HEK293 (cell line): ENCODE data around the gene IL23A.

Experiments used
- GLI4 ChIP-seq: fragments of 450-650 bp; formaldehyde crosslinking; IDR thresholded peaks from 2 replicates; pipeline ENCODE4 v1.5.1; 2016; ENCODE audit warnings: missing biosample characterization, missing genetic modification characterization
- HOXC10 ChIP-seq: sonication (generic); formaldehyde crosslinking; IDR thresholded peaks from 2 replicates; pipeline ENCODE4 v1.8.1; 2023; ENCODE audit warnings: mild to moderate bottlenecking, missing genetic modification reagents
- KLF9 ChIP-seq: fragments of 450-650 bp; formaldehyde crosslinking; IDR thresholded peaks from 2 replicates; pipeline ENCODE4 v1.5.1; 2016; ENCODE audit warnings: missing biosample characterization, missing genetic modification characterization, low read depth
- OSR2 ChIP-seq: fragments of 450-650 bp; formaldehyde crosslinking; IDR thresholded peaks from 2 replicates; pipeline ENCODE4 v1.5.1; 2016; ENCODE audit warnings: missing biosample characterization, missing genetic modification characterization
- ZBTB17 ChIP-seq: fragments of 450-650 bp; formaldehyde crosslinking; IDR thresholded peaks from 2 replicates; pipeline ENCODE4 v1.5.1; 2016; ENCODE audit warnings: missing biosample characterization, missing genetic modification characterization
- ZNF10 ChIP-seq: fragments of 450-650 bp; formaldehyde crosslinking; IDR thresholded peaks from 2 replicates; pipeline ENCODE4 v1.5.1; 2017; ENCODE audit warnings: missing biosample characterization, missing genetic modification characterization
- ZNF112 ChIP-seq: fragments of 450-650 bp; formaldehyde crosslinking; IDR thresholded peaks from 2 replicates; pipeline ENCODE4 v1.5.0; 2017; ENCODE audit warnings: missing biosample characterization, missing genetic modification characterization
- ZNF146 ChIP-seq: fragments of 450-650 bp; formaldehyde crosslinking; IDR thresholded peaks from 2 replicates; pipeline ENCODE4 v1.5.1; 2016; ENCODE audit warnings: missing biosample characterization, missing genetic modification characterization
- ZNF157 ChIP-seq: fragments of 450-650 bp; formaldehyde crosslinking; IDR thresholded peaks from 2 replicates; pipeline ENCODE4 v1.5.1; 2016; ENCODE audit warnings: missing biosample characterization, missing genetic modification characterization
- ZNF174 ChIP-seq: fragments of 450-650 bp; formaldehyde crosslinking; IDR thresholded peaks from 2 replicates; pipeline ENCODE4 v1.5.0; 2017; ENCODE audit warnings: missing biosample characterization, mild to moderate bottlenecking, missing genetic modification characterization
- ZNF19 ChIP-seq: fragments of 450-650 bp; formaldehyde crosslinking; IDR thresholded peaks from 2 replicates; pipeline ENCODE4; 2016; ENCODE audit warnings: missing biosample characterization, missing genetic modification characterization, low read depth
- ZNF223 ChIP-seq: fragments of 450-650 bp; formaldehyde crosslinking; IDR thresholded peaks from 2 replicates; pipeline ENCODE4 v1.5.1; 2016; ENCODE audit warnings: missing biosample characterization, missing genetic modification characterization
- ZNF335 ChIP-seq: fragments of 450-650 bp; formaldehyde crosslinking; conservative IDR thresholded peaks from 2 replicates; pipeline ENCODE4 v1.5.1; 2016; ENCODE audit warnings: missing biosample characterization, missing genetic modification characterization
- ZNF350 ChIP-seq: fragments of 450-650 bp; formaldehyde crosslinking; IDR thresholded peaks from 2 replicates; pipeline ENCODE4 v1.5.0; 2017; ENCODE audit warnings: missing biosample characterization, mild to moderate bottlenecking, missing genetic modification characterization
- ZNF391 ChIP-seq: fragments of 450-650 bp; formaldehyde crosslinking; IDR thresholded peaks from 2 replicates; pipeline ENCODE4 v1.5.1; 2016; ENCODE audit warnings: low read depth, missing biosample characterization, missing genetic modification characterization, borderline replicate concordance
- ZNF501 ChIP-seq: fragments of 450-650 bp; formaldehyde crosslinking; IDR thresholded peaks from 2 replicates; pipeline ENCODE4 v1.5.1; 2016; ENCODE audit warnings: missing biosample characterization, missing genetic modification characterization
- ZNF548 ChIP-seq: fragments of 450-650 bp; formaldehyde crosslinking; IDR thresholded peaks from 2 replicates; pipeline ENCODE4 v1.5.1; 2016; ENCODE audit warnings: missing biosample characterization, missing genetic modification characterization
- ZNF549 ChIP-seq: fragments of 450-650 bp; IDR thresholded peaks from 2 replicates; pipeline ENCODE4 v1.5.1; 2018; ENCODE audit warnings: missing biosample characterization, missing genetic modification characterization, mild to moderate bottlenecking, inconsistent platforms, moderate library complexity
- ZNF555 ChIP-seq: fragments of 450-650 bp; formaldehyde crosslinking; conservative IDR thresholded peaks from 2 replicates; pipeline ENCODE4 v1.5.1; 2017; ENCODE audit warnings: missing biosample characterization, mild to moderate bottlenecking, missing genetic modification characterization, inconsistent platforms
- ZNF585B ChIP-seq: fragments of 450-650 bp; formaldehyde crosslinking; IDR thresholded peaks from 2 replicates; pipeline ENCODE4 v1.5.1; 2016; ENCODE audit warnings: missing biosample characterization, missing genetic modification characterization
- ZNF776 ChIP-seq: fragments of 450-650 bp; formaldehyde crosslinking; IDR thresholded peaks from 2 replicates; pipeline ENCODE4 v1.5.0; 2017; ENCODE audit warnings: missing biosample characterization, missing genetic modification characterization, borderline replicate concordance
- ZSCAN30 ChIP-seq: fragments of 450-650 bp; IDR thresholded peaks from 2 replicates; pipeline ENCODE4 v1.5.1; 2018; ENCODE audit warnings: missing biosample characterization, mild to moderate bottlenecking, missing genetic modification characterization, moderate library complexity
- TF ChIP-seq, protein P1 (sequence below): fragments of 450-650 bp; formaldehyde crosslinking; IDR thresholded peaks from 2 replicates; pipeline ENCODE4 v1.5.1; 2016; ENCODE audit warnings: missing biosample characterization, missing genetic modification characterization, borderline replicate concordance
- TF ChIP-seq, protein P2 (sequence below): fragments of 450-650 bp; formaldehyde crosslinking; IDR thresholded peaks from 2 replicates; pipeline ENCODE4 v1.5.1; 2016; ENCODE audit warnings: missing biosample characterization, missing genetic modification characterization
- TF ChIP-seq, protein P3 (sequence below): fragments of 450-650 bp; formaldehyde crosslinking; IDR thresholded peaks from 2 replicates; pipeline ENCODE4 v1.5.1; 2016; ENCODE audit warnings: missing biosample characterization, missing genetic modification characterization
- TF ChIP-seq, protein P4 (sequence below): fragments of 450-650 bp; formaldehyde crosslinking; conservative IDR thresholded peaks from 2 replicates; pipeline ENCODE4 v1.5.1; 2016; ENCODE audit warnings: low read depth, missing biosample characterization, missing genetic modification characterization

IL23A gene

DNA sequence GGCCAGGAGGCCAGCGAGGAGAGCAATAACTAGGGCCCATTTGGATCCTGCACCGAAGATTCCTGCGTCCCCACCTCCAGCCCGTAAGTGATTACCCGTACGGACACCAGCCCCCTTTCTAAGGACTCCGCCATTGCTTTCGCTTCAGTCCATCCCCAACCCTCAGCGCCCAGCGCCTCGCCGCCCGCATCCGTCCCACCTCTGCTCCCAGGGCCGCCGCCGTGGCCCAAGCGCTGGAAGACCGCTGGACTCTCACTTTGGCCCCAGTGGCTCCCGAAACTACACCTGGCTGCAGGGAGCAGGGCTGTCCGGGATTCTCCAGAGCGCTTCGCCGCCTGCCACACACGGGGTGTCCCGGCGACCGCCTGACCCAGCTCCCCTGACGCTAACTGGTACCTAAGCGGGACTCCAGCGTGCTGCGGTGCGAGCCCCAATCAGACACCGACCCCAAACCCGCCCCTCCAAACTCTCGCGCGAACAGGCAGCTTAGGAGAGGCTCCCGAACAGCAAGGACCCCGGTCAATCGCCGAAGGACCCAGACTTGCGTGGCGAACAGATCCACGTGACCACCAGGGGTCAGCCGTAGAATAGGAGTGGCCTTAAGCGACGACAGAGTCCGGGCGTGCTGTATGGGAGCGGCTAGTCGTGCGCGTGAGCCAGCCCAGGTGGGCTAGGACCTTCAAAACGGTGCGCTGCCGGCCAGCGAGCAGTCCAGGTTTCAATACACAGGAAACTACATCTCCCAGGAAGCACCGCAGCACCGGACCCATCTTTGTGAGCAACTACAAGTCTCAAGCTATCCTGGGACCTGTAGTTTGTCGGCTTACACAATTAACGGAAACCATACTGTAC, 22.8 kb upstream of the IL23A start, which contains the start of gene CNPY2 (continued):
- TF ChIP-seq ZNF350 (tag by site-specific recombination) (no peak), ZNF10 (tag by site-specific recombination) (no peak), ZNF174 (tag by site-specific recombination) (no peak), ZNF548 (no peak), ZNF19 (tag by site-specific recombination) (no peak), ZBTB17 (tag by site-specific recombination) (peak; percentile 98), OSR2 (tag by site-specific recombination) (no peak; the same call in 1 of the 2 replicates), ZNF391 (tag by site-specific recombination) (0 out of 2 replicates have a peak, but pooled peaks have one; percentile 12), ZNF112 (tag by site-specific recombination) (no peak), ZNF223 (tag by site-specific recombination) (no peak), ZNF501 (tag by site-specific recombination) (peak; percentile 84; the same call in 1 of the 2 replicates), ZNF157 (tag by site-specific recombination) (no peak), ZNF335 (tag by site-specific recombination) (peak; percentile 99), ZNF555 (tag by site-specific recombination) (no peak), ZNF585B (tag by site-specific recombination) (no peak), ZNF146 (tag by site-specific recombination) (0 out of 2 replicates have a peak, but pooled peaks have one; percentile 19), ZNF776 (no peak), HOXC10 (no peak), KLF9 (tag by site-specific recombination) (0 out of 2 replicates have a peak, but pooled peaks have one; percentile 41), GLI4 (tag by site-specific recombination) (peak; percentile 52), ZNF549 (no peak), ZSCAN30 (tag by site-specific recombination) (peak; percentile 40)
- TF ChIP-seq, protein P1, sequence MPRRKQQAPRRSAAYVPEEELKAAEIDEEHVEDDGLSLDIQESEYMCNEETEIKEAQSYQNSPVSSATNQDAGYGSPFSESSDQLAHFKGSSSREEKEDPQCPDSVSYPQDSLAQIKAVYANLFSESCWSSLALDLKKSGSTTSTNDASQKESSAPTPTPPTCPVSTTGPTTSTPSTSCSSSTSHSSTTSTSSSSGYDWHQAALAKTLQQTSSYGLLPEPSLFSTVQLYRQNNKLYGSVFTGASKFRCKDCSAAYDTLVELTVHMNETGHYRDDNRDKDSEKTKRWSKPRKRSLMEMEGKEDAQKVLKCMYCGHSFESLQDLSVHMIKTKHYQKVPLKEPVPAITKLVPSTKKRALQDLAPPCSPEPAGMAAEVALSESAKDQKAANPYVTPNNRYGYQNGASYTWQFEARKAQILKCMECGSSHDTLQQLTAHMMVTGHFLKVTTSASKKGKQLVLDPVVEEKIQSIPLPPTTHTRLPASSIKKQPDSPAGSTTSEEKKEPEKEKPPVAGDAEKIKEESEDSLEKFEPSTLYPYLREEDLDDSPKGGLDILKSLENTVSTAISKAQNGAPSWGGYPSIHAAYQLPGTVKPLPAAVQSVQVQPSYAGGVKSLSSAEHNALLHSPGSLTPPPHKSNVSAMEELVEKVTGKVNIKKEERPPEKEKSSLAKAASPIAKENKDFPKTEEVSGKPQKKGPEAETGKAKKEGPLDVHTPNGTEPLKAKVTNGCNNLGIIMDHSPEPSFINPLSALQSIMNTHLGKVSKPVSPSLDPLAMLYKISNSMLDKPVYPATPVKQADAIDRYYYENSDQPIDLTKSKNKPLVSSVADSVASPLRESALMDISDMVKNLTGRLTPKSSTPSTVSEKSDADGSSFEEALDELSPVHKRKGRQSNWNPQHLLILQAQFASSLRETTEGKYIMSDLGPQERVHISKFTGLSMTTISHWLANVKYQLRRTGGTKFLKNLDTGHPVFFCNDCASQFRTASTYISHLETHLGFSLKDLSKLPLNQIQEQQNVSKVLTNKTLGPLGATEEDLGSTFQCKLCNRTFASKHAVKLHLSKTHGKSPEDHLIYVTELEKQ (tag by site-specific recombination): no peak
- TF ChIP-seq, protein P2, sequence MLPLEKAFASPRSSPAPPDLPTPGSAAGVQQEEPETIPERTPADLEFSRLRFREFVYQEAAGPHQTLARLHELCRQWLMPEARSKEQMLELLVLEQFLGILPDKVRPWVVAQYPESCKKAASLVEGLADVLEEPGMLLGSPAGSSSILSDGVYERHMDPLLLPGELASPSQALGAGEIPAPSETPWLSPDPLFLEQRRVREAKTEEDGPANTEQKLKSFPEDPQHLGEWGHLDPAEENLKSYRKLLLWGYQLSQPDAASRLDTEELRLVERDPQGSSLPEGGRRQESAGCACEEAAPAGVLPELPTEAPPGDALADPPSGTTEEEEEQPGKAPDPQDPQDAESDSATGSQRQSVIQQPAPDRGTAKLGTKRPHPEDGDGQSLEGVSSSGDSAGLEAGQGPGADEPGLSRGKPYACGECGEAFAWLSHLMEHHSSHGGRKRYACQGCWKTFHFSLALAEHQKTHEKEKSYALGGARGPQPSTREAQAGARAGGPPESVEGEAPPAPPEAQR (tag by site-specific recombination): no peak; the same call in 1 of the 2 replicates
- TF ChIP-seq, protein P3, sequence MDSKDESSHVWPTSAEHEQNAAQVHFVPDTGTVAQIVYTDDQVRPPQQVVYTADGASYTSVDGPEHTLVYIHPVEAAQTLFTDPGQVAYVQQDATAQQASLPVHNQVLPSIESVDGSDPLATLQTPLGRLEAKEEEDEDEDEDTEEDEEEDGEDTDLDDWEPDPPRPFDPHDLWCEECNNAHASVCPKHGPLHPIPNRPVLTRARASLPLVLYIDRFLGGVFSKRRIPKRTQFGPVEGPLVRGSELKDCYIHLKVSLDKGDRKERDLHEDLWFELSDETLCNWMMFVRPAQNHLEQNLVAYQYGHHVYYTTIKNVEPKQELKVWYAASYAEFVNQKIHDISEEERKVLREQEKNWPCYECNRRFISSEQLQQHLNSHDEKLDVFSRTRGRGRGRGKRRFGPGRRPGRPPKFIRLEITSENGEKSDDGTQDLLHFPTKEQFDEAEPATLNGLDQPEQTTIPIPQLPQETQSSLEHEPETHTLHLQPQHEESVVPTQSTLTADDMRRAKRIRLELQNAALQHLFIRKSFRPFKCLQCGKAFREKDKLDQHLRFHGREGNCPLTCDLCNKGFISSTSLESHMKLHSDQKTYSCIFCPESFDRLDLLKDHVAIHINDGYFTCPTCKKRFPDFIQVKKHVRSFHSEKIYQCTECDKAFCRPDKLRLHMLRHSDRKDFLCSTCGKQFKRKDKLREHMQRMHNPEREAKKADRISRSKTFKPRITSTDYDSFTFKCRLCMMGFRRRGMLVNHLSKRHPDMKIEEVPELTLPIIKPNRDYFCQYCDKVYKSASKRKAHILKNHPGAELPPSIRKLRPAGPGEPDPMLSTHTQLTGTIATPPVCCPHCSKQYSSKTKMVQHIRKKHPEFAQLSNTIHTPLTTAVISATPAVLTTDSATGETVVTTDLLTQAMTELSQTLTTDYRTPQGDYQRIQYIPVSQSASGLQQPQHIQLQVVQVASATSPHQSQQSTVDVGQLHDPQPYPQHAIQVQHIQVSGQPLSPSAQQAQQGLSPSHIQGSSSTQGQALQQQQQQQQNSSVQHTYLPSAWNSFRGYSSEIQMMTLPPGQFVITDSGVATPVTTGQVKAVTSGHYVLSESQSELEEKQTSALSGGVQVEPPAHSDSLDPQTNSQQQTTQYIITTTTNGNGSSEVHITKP (tag by site-specific recombination): peak; percentile 78
- TF ChIP-seq, protein P4, sequence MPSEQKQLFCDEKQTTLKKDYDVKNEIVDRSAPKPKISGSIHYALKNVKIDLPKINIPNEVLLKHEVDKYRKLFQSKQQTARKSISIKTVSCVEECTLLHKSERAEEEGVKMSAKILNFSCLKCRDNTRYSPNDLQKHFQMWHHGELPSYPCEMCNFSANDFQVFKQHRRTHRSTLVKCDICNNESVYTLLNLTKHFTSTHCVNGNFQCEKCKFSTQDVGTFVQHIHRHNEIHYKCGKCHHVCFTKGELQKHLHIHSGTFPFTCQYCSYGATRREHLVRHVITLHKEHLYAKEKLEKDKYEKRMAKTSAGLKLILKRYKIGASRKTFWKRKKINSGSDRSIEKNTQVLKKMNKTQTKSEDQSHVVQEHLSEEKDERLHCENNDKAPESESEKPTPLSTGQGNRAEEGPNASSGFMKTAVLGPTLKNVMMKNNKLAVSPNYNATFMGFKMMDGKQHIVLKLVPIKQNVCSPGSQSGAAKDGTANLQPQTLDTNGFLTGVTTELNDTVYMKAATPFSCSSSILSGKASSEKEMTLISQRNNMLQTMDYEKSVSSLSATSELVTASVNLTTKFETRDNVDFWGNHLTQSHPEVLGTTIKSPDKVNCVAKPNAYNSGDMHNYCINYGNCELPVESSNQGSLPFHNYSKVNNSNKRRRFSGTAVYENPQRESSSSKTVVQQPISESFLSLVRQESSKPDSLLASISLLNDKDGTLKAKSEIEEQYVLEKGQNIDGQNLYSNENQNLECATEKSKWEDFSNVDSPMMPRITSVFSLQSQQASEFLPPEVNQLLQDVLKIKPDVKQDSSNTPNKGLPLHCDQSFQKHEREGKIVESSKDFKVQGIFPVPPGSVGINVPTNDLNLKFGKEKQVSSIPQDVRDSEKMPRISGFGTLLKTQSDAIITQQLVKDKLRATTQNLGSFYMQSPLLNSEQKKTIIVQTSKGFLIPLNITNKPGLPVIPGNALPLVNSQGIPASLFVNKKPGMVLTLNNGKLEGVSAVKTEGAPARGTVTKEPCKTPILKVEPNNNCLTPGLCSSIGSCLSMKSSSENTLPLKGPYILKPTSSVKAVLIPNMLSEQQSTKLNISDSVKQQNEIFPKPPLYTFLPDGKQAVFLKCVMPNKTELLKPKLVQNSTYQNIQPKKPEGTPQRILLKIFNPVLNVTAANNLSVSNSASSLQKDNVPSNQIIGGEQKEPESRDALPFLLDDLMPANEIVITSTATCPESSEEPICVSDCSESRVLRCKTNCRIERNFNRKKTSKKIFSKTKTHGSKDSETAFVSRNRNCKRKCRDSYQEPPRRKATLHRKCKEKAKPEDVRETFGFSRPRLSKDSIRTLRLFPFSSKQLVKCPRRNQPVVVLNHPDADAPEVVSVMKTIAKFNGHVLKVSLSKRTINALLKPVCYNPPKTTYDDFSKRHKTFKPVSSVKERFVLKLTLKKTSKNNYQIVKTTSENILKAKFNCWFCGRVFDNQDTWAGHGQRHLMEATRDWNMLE (tag by site-specific recombination): peak; percentile 32; the same call in 1 of the 2 replicates
